Glutamatergic neuron (in vitro differentiated cells): ENCODE measurements around the gene CELF4. TPM values are rescaled to one million over a fixed set of nuclear protein-coding genes. Genes with fewer than 3 reads are reported as not detected.

Experiments
- DNase-seq: peaks from one replicate; pipeline ENCODE4 v3.0.0; 2022
- H3K27ac Mint-ChIP-seq: one replicate; pipeline ENCODE4 v1.8.0; 2020; ENCODE audit warnings: mild to moderate bottlenecking, mixed read lengths, inconsistent platforms; ENCODE audit not compliant: unreplicated experiment
- H3K27me3 Mint-ChIP-seq: one replicate; pipeline ENCODE4 v1.8.0; 2020; ENCODE audit warnings: mild to moderate bottlenecking, moderate library complexity, mixed read lengths, inconsistent platforms; ENCODE audit not compliant: unreplicated experiment
- H3K36me3 Mint-ChIP-seq: one replicate; pipeline ENCODE4 v1.8.0; 2020; ENCODE audit warnings: mild to moderate bottlenecking, mixed read lengths, inconsistent platforms; ENCODE audit not compliant: unreplicated experiment
- H3K4me1 Mint-ChIP-seq: one replicate; pipeline ENCODE4 v1.8.0; 2020; ENCODE audit warnings: mild to moderate bottlenecking, low read depth, mixed read lengths, inconsistent platforms; ENCODE audit not compliant: unreplicated experiment
- H3K4me3 Mint-ChIP-seq: one replicate; pipeline ENCODE4 v1.8.0; 2020; ENCODE audit warnings: mild to moderate bottlenecking, mixed read lengths, inconsistent platforms; ENCODE audit not compliant: unreplicated experiment
- H3K9me3 Mint-ChIP-seq: one replicate; pipeline ENCODE4 v1.8.0; 2020; ENCODE audit warnings: mild to moderate bottlenecking, moderate library complexity, mixed read lengths, inconsistent platforms; ENCODE audit not compliant: unreplicated experiment
- CTCF ChIP-seq: fragments of 200-600 bp; sonication (generic); IDR thresholded peaks from one replicate; pipeline ENCODE4 v1.5.0; 2021; ENCODE audit not compliant: partially characterized antibody, unreplicated experiment
- total RNA-seq: library from RNA; stranded (reverse); fragmentation: NEBNext Ultra II Directional; extraction: Animal tissue kit (Norgen Biotek cat#: 25700); gene quantifications from one replicate; pipeline ENCODE4 v1.2.1, GENCODE V29; 2021; ENCODE audit not compliant: unreplicated experiment

The CELF4 gene
- total RNA-seq, 1 donor from 2014 or later: 38.4 TPM

- H3K9me3 Mint-ChIP-seq: peaks cover 4% of the 10 kb centered on the region
- peaks cover 11% of the 10 kb centered on the region for H3K4me1 Mint-ChIP-seq
- no peak overlapping the region for H3K27ac Mint-ChIP-seq
- DNase-seq: no peak
- H3K27me3 Mint-ChIP-seq: peaks cover 8% of the 10 kb centered on the region
- H3K4me3 Mint-ChIP-seq: no peak overlapping the region
- no peak for TF ChIP-seq CTCF
- H3K36me3 Mint-ChIP-seq: no peaks in the 10 kb centered on the region
Observed at GRCh38 chr18:37302519-37302918, 263.1 kb downstream of the CELF4 start.

DNA sequence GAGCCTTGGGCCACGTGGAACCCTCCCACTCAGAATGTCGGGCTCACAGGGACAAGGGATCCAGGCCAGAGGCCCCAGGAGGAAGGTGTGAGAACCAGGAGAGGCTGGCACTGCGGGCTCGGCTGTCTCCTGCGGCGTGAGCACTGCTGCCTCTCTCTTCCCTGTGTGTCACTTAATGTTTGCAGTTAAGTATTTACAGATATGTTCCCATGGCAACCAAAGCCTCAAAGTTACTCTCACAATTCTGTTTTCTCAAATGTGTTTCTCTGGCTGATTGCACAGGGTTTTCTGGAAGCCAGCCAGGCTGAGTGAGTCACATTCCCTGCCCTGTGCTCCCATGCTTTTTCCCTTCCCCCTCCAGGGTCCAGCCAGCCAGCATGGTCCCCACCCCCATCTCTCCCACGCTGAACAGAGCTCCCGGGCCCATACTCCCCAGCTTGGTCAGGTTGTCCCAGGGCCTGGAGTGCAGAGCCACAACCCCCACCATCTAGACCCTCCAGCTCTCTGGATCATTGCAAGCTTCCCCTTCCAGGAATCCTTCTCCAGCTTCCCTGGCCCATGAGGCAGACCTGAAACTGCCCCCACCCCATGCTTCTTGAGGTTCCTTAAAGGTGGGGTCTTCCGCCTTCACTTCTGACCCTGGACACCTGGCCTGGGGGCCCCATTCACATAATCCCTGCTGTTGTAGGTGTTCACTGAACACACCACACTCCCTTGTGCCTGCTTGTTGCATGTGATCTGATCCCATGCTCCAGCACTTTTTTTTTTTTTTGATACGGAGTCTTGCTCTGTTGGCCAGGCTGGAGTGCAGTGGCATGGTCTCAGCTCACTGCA lies 265.9 kb downstream of the CELF4 start:
- no peaks in the 10 kb centered on the region for H3K36me3 Mint-ChIP-seq
- H3K27me3 Mint-ChIP-seq: peaks cover 4% of the 10 kb centered on the region
- no peak overlapping the region for H3K4me3 Mint-ChIP-seq
- no peak overlapping the region for H3K27ac Mint-ChIP-seq
- peaks cover 11% of the 10 kb centered on the region for H3K4me1 Mint-ChIP-seq
- no peak for TF ChIP-seq CTCF
- DNase-seq: no peak
- H3K9me3 Mint-ChIP-seq: peaks cover 3% of the 10 kb centered on the region

GRCh38 chr18:37298816-37299215 lies 266.8 kb downstream of the CELF4 start:
- Mint-ChIP-seq H3K4me3 (no peak overlapping the region), H3K4me1 (peaks cover 6% of the 10 kb centered on the region), H3K27me3 (peaks cover 4% of the 10 kb centered on the region), H3K27ac (no peak overlapping the region), H3K36me3 (no peaks in the 10 kb centered on the region), H3K9me3 (peaks cover 3% of the 10 kb centered on the region)
- DNase-seq: no peak
- TF ChIP-seq CTCF: no peak

GRCh38 chr18:37297106-37297505 lies 268.5 kb downstream of the CELF4 start:
- no peak for TF ChIP-seq CTCF
- peaks cover 3% of the 10 kb centered on the region for H3K9me3 Mint-ChIP-seq
- peaks cover 4% of the 10 kb centered on the region for H3K27me3 Mint-ChIP-seq
- no peak overlapping the region for H3K4me3 Mint-ChIP-seq
- DNase-seq: no peak
- no peaks in the 10 kb centered on the region for H3K36me3 Mint-ChIP-seq
- H3K4me1 Mint-ChIP-seq: peaks cover 5% of the 10 kb centered on the region
- no peak overlapping the region for H3K27ac Mint-ChIP-seq

DNA sequence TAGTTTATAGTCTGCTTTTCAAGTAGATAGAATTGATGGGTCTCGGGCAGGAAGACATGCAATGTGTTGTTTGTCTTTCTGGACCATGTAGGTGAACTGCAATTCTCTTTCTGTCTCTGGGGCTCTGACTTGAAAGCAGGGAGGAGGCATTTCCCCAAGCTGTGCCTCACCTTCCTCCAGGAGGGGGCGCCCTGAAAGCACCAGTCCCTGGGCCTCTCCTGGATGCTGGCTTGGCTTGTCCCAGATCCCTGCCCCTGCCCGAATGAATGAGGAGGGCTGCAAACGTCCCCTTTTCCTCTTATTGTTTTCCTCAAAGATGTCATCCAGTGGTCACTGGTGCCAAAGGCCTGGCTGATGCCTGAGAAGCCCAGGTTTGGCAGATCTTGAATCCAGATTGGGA lies 270.6 kb downstream of the CELF4 start:
- Mint-ChIP-seq H3K4me3 (no peak overlapping the region), H3K9me3 (peaks cover 4% of the 10 kb centered on the region), H3K27me3 (peaks cover 4% of the 10 kb centered on the region), H3K36me3 (no peaks in the 10 kb centered on the region), H3K4me1 (peaks cover 5% of the 10 kb centered on the region), H3K27ac (no peak overlapping the region)
- TF ChIP-seq CTCF: peak; percentile 22
- peak; percentile 71 for DNase-seq
